Neural cell (in vitro differentiated cells): ENCODE results near the gene NKIRAS1.
"Not testable (repeated sequence)": the region's sequence is repeated elsewhere in the genome, so short reads cannot be mapped to it uniquely, and the experiment has no call there.

Source experiments
- EP300 ChIP-seq: fragments of 450-650 bp; conservative IDR thresholded peaks from 2 replicates; pipeline ENCODE4 v1.6.1; 2014; ENCODE audit warnings: antibody characterized with exemption, mild to moderate bottlenecking, moderate library complexity; ENCODE audit not compliant: poor library complexity, severe bottlenecking
- EZH2 ChIP-seq: fragments of 200-600, 300-800 bp; shearing (Covaris generic), sonication (generic); IDR thresholded peaks from 2 replicates; pipeline ENCODE4 v1.6.1; 2014; ENCODE audit warnings: antibody characterized with exemption, low read length, borderline replicate concordance, mild to moderate bottlenecking; ENCODE audit not compliant: insufficient read depth, poor library complexity, severe bottlenecking
- MXI1 ChIP-seq: fragments of 450-650 bp; conservative IDR thresholded peaks from 2 replicates; pipeline ENCODE4 v1.6.1; 2014; ENCODE audit warnings: antibody characterized with exemption, mild to moderate bottlenecking; ENCODE audit not compliant: poor library complexity, severe bottlenecking
- POLR2AphosphoS5 ChIP-seq: IDR thresholded peaks from 2 replicates; pipeline ENCODE4 v1.6.1; 2012
- RAD21 ChIP-seq: fragments of 450-650 bp; conservative IDR thresholded peaks from 2 replicates; pipeline ENCODE4 v1.6.1; 2014; ENCODE audit warnings: antibody characterized with exemption, mild to moderate bottlenecking, moderate library complexity
- SMC3 ChIP-seq: fragments of 450-650 bp; conservative IDR thresholded peaks from 2 replicates; pipeline ENCODE4 v1.6.1; 2014; ENCODE audit warnings: antibody characterized with exemption, mild to moderate bottlenecking, moderate library complexity; ENCODE audit not compliant: poor library complexity
- TAF1 ChIP-seq: IDR thresholded peaks from 2 replicates; pipeline ENCODE4 v1.6.1; 2012; ENCODE audit warnings: low read depth
- TF ChIP-seq, protein P1 (sequence below): fragments of 450-650 bp; IDR thresholded peaks from 2 replicates; pipeline ENCODE4 v1.5.1; 2014; ENCODE audit warnings: antibody characterized with exemption, mild to moderate bottlenecking, moderate library complexity; ENCODE audit not compliant: poor library complexity, severe bottlenecking
- TF ChIP-seq, protein P2 (sequence below): IDR thresholded peaks from 2 replicates; pipeline ENCODE4 v1.6.1; 2012; ENCODE audit warnings: borderline replicate concordance

DNA sequence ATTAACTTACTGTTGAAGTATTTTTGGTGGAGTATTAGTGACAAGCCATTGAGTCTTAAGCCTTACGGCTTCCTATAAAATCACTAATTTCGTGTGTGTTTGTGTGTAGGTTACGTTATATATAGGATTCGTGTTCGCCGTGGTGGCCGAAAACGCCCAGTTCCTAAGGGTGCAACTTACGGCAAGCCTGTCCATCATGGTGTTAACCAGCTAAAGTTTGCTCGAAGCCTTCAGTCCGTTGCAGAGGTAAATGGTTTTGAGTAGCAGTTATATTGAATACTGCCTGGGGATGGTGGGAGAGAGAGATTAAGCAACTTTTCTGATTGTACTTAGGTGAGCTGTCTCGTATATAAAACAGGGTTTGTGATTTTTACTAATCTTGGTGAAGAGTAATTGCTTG, 1.5 kb upstream of the NKIRAS1 start:
- TF ChIP-seq, protein P1, sequence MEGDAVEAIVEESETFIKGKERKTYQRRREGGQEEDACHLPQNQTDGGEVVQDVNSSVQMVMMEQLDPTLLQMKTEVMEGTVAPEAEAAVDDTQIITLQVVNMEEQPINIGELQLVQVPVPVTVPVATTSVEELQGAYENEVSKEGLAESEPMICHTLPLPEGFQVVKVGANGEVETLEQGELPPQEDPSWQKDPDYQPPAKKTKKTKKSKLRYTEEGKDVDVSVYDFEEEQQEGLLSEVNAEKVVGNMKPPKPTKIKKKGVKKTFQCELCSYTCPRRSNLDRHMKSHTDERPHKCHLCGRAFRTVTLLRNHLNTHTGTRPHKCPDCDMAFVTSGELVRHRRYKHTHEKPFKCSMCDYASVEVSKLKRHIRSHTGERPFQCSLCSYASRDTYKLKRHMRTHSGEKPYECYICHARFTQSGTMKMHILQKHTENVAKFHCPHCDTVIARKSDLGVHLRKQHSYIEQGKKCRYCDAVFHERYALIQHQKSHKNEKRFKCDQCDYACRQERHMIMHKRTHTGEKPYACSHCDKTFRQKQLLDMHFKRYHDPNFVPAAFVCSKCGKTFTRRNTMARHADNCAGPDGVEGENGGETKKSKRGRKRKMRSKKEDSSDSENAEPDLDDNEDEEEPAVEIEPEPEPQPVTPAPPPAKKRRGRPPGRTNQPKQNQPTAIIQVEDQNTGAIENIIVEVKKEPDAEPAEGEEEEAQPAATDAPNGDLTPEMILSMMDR: not testable (repeated sequence)
- TF ChIP-seq RAD21, EZH2, TAF1, POLR2AphosphoS5, EP300, MXI1, SMC3: not testable (repeated sequence)
- TF ChIP-seq, protein P2, sequence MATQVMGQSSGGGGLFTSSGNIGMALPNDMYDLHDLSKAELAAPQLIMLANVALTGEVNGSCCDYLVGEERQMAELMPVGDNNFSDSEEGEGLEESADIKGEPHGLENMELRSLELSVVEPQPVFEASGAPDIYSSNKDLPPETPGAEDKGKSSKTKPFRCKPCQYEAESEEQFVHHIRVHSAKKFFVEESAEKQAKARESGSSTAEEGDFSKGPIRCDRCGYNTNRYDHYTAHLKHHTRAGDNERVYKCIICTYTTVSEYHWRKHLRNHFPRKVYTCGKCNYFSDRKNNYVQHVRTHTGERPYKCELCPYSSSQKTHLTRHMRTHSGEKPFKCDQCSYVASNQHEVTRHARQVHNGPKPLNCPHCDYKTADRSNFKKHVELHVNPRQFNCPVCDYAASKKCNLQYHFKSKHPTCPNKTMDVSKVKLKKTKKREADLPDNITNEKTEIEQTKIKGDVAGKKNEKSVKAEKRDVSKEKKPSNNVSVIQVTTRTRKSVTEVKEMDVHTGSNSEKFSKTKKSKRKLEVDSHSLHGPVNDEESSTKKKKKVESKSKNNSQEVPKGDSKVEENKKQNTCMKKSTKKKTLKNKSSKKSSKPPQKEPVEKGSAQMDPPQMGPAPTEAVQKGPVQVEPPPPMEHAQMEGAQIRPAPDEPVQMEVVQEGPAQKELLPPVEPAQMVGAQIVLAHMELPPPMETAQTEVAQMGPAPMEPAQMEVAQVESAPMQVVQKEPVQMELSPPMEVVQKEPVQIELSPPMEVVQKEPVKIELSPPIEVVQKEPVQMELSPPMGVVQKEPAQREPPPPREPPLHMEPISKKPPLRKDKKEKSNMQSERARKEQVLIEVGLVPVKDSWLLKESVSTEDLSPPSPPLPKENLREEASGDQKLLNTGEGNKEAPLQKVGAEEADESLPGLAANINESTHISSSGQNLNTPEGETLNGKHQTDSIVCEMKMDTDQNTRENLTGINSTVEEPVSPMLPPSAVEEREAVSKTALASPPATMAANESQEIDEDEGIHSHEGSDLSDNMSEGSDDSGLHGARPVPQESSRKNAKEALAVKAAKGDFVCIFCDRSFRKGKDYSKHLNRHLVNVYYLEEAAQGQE: not testable (repeated sequence)
